GM18520 (cell line): ENCODE results near the gene IAPP.
"Not testable (repeated sequence)": the region's sequence is repeated elsewhere in the genome, so short reads cannot be mapped to it uniquely, and the experiment has no call there.

Experiments
- ATAC-seq: cut with Tn5 transposase; IDR thresholded peaks from one replicate; pipeline ENCODE4 v1.9.1; 2021; ENCODE audit not compliant: unreplicated experiment

The IAPP gene

GRCh38 chr12:21379218-21379617 is 6.5 kb downstream of the IAPP start:
- ATAC-seq: no peak

GRCh38 chr12:21381320-21381719 is 8.6 kb downstream of the IAPP start:
- ATAC-seq: not testable (repeated sequence)

- no peak for ATAC-seq
Observed at GRCh38 chr12:21384261-21384660, 11.6 kb downstream of the IAPP start.

GRCh38 chr12:21387174-21387573 is 14.5 kb downstream of the IAPP start:
- no peak for ATAC-seq

- ATAC-seq: no peak
Observed at GRCh38 chr12:21392384-21392783, 19.7 kb downstream of the IAPP start.

- not testable (repeated sequence) for ATAC-seq
Observed at GRCh38 chr12:21394828-21395626, 22.3 kb downstream of the IAPP start.

GRCh38 chr12:21413369-21414277 is 40.9 kb downstream of the IAPP start:
- ATAC-seq: no peak

- no peak for ATAC-seq
Observed at GRCh38 chr12:21416511-21417121, 43.9 kb downstream of the IAPP start.

- not testable (repeated sequence) for ATAC-seq
Observed at GRCh38 chr12:21418398-21418797, 45.7 kb downstream of the IAPP start.

- not testable (repeated sequence) for ATAC-seq
Observed at GRCh38 chr12:21419009-21419699, 46.5 kb downstream of the IAPP start.

- ATAC-seq: no peak
Observed at GRCh38 chr12:21428241-21428640, 55.5 kb downstream of the IAPP start.
